Epithelial cell of esophagus (primary cell): ENCODE data around the gene DYNC1I1.
"Not testable (repeated sequence)": the region's sequence is repeated elsewhere in the genome, so short reads cannot be mapped to it uniquely, and the experiment has no call there.

Experiments used
- DNase-seq: peaks from one replicate; pipeline ENCODE4 v3.0.0; 2010; ENCODE audit warnings: low read depth
- H3K4me3 ChIP-seq: 2 replicates; pipeline ENCODE4 v1.5.1; 2011; ENCODE audit warnings: mild to moderate bottlenecking, low read length, control low read depth
- CTCF ChIP-seq: IDR thresholded peaks from 2 replicates; pipeline ENCODE4 v1.5.1; 2011; ENCODE audit warnings: low read depth, mild to moderate bottlenecking, low read length, control low read depth, inconsistent platforms; ENCODE audit not compliant: insufficient read depth; ENCODE audit errors: missing control alignments

The DYNC1I1 gene

GRCh38 chr7:95927756-95928155 is 155.4 kb downstream of the DYNC1I1 start:
- no peak overlapping the region for H3K4me3 ChIP-seq
- no peak for TF ChIP-seq CTCF
- no peak for DNase-seq

DNA sequence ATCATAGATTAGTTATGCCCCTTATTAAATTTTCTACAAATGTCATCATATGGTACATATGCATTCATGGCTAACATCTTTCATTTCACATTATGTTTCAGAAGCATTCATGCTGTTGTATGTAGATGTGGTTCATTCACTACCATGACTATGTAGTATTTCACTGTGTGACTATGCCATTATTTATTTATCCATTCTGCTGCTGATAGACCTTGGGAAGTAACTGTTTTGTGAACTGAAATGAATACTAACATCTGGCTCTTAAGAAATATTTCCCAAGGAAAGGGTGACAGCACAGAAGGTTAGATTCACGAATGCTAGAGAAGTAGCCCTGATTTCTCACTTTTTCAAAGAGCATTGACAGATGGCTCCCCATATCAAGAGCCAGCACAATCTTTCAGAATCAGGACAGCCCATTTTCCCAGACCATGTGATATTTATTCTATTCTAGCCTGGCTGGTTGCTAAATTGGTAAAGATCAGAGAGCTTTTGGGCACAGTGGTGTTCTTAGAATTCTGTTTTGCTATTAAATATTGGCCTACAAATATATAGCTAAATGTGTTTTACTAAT is 157.4 kb downstream of the DYNC1I1 start:
- DNase-seq = no peak
- no peak for TF ChIP-seq CTCF

GRCh38 chr7:95931460-95932232 is 159.3 kb downstream of the DYNC1I1 start:
- no peak for DNase-seq
- no peak for TF ChIP-seq CTCF
- H3K4me3 ChIP-seq = no peak overlapping the region

More for the DNA sequence above, 157.4 kb downstream of the DYNC1I1 start:
- H3K4me3 ChIP-seq = no peak overlapping the region

DNA sequence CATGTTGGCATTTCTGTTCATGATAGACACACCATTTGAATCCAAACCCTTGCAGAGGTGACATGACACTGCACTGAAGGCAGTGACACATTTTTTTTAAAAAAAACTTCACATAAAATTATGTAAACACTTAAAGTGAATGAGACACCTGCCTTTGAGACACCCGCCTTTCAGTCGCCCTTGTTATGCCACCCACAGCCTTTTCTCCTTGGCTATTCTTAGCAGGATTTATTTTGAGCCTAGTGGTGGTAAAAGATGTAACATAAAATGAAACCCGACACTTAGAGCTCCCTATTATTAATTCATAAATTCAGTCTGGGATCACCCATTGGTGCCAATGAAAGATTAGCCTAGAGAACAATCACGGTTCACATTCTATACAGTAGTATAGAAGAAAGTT is 161.3 kb downstream of the DYNC1I1 start:
- no peak for TF ChIP-seq CTCF
- H3K4me3 ChIP-seq = no peak overlapping the region
- no peak for DNase-seq

DNA sequence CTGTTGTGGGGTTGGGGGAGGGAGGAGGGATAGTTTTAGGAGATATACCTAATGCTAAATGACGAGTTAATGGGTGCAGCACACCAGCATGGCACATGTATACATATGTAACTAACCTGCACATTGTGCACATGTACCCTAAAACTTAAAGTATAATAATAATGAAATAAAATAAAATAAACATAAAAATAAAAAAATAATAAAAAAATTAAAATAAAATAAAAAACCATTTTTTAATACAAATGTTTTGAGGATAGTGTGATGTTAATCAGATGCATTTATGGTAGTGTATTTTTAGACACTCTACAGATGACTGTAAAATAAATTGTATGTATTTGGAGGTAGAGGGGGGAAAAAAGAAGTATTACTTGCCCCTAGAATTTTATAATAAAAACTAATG is 172.5 kb downstream of the DYNC1I1 start:
- not testable (repeated sequence) for DNase-seq, H3K4me3 ChIP-seq

- no peak overlapping the region for H3K4me3 ChIP-seq
Measured at GRCh38 chr7:95950698-95951097, 178.3 kb downstream of the DYNC1I1 start.

GRCh38 chr7:95951531-95951930 is 179.2 kb downstream of the DYNC1I1 start:
- no peak for TF ChIP-seq CTCF

More at GRCh38 chr7:95950698-95951097, 178.3 kb downstream of the DYNC1I1 start:
- TF ChIP-seq CTCF = no peak
- peak; percentile 55 for DNase-seq

More at GRCh38 chr7:95951531-95951930, 179.2 kb downstream of the DYNC1I1 start:
- no peak overlapping the region for H3K4me3 ChIP-seq
- DNase-seq = no peak
